EL (cell line): Measurements from ENCODE around the gene ATP5F1C.
"Not testable (repeated sequence)": the region's sequence is repeated elsewhere in the genome, so short reads cannot be mapped to it uniquely, and the experiment has no call there.

Experiments
- DNase-seq: peaks from one replicate; pipeline ENCODE4 v3.0.0-alpha.2; 2016

Gene ATP5F1C

GRCh38 chr10:7794251-7795026, 6.5 kb downstream of the ATP5F1C start:
- DNase-seq, result no peak

GRCh38 chr10:7795605-7796004, 7.6 kb downstream of the ATP5F1C start:
- no peak for DNase-seq

DNA sequence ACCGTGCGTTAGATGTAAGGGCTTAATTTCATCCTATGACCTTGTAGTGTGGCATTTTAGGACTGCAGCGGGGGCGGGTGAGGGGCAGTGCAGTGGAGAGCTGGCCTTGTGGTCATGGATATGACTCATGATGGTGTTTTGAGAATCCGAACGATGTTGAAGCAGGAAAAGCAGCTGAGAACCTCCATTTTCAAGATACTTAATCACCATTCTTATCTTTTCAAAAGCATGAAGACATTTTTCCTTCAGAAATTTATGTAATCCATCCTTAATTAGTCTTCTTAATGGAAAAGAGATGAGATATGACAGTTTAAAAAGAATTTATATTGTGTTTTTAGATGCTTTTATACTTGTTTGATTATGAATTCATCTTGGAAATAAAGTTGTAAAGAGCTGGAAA, 9.6 kb downstream of the ATP5F1C start:
- peak; percentile 96 for DNase-seq

GRCh38 chr10:7802606-7803005, 14.6 kb downstream of the ATP5F1C start:
- DNase-seq, result no peak

DNA sequence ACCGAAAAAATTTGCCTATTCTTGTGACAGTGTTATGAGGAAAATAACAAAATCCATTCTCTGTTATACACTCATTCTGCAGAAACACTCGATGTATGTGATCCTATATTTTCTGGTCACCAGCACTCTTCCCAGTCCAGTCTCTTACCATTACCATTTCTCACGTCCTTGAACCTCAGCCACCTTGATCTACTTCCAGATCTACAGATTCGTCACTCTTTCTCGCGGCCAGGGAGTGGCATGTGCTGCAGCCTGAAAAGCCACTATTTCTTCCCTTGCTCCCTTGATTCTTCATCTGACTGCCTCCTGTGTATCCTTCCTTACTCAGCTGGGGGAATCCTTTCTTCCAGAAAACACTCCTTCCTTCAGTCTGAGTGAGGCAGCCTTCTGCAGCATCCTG, 16.2 kb downstream of the ATP5F1C start:
- DNase-seq, result no peak

DNA sequence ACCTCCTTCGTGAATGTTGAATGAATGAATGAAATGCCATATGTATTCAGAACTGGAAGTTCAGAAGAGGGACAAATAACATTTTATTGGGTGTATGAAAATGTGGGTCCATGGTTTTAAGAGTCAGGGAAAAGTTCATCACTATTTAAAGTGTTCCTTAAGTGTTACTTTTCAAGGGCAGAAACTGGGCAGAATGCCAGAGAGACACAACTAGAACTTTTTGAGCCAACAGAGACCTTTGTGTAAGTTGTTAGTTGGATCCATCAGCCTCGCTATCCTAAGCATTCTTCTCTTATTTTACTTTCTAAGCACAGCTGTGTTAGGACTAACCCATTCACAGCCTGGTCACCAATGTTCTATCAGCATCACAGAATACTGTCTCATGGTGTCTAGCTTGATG, 16.8 kb downstream of the ATP5F1C start:
- no peak for DNase-seq

GRCh38 chr10:7808686-7809267, 20.8 kb downstream of the ATP5F1C start:
- no peak for DNase-seq

- no peak for DNase-seq
Observed at GRCh38 chr10:7810443-7810842, 22.5 kb downstream of the ATP5F1C start.

DNA sequence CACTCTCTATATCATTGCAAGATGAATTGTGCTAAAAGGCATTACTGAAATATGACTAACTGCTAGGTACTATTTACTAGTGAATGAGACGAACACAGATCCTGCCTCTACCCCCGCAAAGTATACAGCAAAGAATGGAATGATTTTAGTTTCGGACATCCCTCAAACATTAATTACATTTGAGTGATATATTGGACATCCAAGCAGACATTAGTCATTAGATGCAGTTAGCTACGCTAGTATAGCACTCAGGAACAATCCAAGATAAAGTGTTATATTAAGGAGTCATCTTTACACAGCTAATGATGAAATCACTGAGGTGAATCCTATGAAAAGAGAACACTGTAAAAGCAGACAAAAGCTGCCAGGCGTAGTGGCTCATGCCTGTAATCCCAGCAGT, 23.0 kb downstream of the ATP5F1C start:
- DNase-seq, result no peak

DNA sequence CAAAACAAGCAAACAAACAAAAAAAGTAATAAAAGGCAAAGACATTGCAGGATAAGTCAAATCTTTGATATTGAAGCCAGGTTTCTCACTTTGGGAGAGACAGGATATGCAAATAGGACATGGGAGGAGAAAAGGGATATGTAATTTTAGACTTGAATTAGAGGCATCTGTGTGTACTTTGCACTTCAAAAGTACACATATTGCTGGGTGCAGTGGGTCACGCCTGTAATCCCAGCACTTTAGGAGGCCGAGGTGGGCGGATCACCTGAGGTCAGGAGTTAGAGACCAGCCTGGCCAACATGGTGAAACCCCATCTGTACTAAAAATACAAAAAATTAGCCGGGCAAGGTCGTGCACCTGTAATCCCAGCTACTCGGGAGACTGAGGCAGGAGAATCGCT, 23.8 kb downstream of the ATP5F1C start:
- not testable (repeated sequence) for DNase-seq

GRCh38 chr10:7813481-7813880, 25.5 kb downstream of the ATP5F1C start:
- DNase-seq, result no peak

- no peak for DNase-seq
Observed at GRCh38 chr10:7817576-7817975, 29.6 kb downstream of the ATP5F1C start.

DNA sequence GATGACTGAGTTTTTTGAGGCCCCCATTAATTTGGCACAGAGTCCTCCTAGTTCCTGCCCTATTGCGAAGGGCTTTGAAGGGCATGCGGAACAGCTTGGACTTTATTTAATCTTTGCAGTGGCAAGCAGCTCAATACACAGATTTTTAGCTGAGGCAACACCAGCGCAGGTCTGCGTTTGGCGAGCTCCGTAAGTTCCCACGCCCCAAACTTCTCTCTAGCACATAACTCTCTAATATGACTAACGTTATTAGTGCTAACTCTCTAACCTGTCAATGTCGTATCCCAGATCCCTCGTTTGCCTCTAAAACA, 30.0 kb downstream of the ATP5F1C start:
- DNase-seq, result peak; percentile 7

DNA sequence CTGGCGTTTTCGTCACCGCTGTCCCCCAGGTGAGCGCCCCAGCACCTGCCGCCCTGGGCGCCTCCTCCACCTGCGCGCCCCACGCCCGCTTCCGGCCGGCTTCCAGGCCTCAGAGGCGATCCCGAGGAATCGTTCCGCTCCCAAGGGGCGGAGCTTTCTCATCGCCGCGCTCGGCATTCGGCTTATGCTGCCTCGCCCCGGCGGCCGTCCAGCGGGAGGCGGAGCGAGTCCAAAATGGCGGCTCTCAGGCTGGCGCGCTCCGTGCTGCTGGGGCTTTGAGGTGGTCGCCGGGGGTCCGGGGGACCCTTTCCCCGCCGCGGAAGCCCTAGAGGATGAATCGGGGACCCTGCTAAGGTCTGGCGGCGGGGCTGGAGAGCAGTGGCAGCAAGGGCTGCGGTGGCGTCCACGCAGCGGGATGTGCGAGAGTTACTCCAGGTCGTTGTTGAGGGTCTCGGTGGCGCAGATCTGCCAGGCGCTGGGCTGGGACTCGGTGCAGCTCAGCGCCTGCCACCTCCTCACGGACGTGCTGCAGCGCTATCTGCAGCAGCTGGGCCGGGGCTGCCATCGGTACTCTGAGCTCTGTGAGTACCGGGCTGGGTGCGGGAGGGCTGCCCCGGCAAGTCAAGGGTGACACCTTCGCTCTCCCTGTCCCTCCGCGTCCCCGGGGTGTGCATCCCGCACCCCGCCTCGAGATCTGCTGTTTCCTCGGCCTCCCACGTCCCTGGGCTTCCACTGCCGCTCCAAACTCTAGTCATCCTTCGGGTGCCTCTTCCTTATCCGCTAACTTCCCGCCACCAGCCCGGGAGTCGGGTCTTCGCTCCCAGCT, 30.5 kb downstream of the ATP5F1C start, which contains the start of gene TAF3:
TAF3 (plus strand) TSS at position 211 of the 826 bp plus-strand sequence; CDS start at position 416, 205 bp downstream.
- peak; percentile 86 for DNase-seq

DNA sequence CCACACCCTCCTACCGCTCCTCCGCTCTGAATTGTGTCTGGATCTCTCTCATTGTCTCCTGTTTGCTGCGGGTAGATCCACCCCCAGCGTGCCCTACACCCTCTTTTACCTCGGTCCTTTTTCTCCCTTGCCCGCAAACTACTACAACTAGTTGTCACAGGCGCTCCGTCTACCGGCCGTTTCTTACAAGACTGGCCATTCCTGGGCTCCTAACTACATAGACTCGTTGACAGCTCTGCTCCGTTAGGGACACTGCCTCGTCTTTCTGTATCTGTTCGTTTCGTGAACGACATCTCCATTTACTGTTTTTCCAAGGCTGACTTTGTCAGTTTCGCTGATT, 31.1 kb downstream of the ATP5F1C start:
- peak; percentile 57 for DNase-seq

- no peak for DNase-seq
Observed at GRCh38 chr10:7824251-7824650, 36.3 kb downstream of the ATP5F1C start.

DNA sequence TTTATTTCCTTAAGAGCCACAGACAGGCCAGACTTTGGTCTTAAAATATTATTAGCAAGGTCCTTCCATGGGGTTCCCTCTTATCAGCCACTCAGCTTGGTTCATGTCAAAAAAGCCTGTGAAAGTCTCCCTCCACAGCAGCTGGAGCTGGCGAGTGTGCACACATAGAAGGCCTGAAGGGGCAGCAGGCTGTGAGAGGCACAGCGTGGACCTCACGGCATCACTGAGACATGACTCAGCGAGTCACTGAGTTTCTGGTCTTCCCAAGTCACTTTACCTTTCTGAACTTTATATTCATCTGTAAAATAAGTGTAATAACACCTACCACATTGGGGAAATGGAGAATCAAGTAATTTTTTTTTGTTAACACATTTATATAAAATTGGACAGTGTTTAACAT, 39.0 kb downstream of the ATP5F1C start:
- DNase-seq, result peak; percentile 63

GRCh38 chr10:7829289-7829834, 41.4 kb downstream of the ATP5F1C start:
- DNase-seq, result no peak

DNA sequence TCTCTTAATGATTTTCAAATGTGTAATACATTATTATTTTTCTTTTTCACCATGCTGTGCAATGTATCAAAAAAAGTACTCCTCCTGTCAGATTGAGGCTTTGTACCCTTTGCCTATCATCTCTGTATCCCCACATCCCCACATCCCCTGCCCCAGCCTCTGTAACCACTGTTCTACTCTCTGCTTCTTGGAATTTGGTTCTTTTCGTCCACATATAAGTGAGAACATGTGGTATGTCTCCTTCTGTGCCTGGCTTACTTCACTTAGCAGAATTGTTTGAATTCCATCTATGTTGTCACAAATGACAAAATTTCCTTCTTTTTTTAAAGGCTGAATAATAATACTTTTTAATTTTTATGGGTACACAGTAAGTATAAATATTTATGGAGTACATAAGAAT, 44.1 kb downstream of the ATP5F1C start:
- no peak for DNase-seq

GRCh38 chr10:7833210-7833609, 45.2 kb downstream of the ATP5F1C start:
- no peak for DNase-seq

DNA sequence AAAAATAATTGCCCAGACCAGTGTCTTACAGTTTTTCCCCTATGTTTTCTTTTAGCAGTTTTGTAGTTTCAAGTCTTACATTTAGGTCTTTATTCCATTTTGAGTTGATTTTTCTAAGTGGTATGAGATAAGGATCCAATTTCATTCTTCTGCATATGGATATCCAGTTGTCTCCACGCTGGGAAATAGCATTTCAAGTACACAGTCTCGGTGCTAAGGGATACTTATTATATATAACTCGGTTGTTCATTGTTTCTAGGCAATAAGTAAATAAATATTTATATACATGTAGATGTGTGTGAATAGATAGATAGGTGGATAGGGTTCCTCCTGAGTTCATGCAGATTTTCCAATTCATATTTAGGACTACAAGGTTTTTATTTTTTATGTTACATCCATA, 46.3 kb downstream of the ATP5F1C start:
- DNase-seq, result no peak

GRCh38 chr10:7836571-7836970, 48.6 kb downstream of the ATP5F1C start:
- DNase-seq, result no peak

DNA sequence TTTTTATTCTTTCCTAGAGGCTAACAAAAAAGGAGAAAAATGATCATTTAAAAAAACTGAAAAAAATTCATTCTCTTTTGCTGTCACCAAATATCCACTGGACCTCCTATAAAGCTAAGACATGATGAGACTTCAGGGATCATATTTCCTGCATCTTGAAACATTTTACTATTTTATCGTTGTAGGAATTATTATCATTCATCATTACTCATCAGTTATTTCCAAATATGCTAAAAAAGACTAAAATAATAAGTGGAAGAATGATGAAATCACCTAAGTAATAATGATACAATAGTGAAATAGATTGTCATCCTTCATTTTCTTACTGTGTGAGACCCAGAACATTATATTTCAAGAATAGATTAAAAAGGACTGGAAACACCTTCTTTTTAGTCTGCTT, 58.6 kb downstream of the ATP5F1C start:
- DNase-seq, result no peak
